ENCODE measurements around the gene ACSM3.

DNA sequence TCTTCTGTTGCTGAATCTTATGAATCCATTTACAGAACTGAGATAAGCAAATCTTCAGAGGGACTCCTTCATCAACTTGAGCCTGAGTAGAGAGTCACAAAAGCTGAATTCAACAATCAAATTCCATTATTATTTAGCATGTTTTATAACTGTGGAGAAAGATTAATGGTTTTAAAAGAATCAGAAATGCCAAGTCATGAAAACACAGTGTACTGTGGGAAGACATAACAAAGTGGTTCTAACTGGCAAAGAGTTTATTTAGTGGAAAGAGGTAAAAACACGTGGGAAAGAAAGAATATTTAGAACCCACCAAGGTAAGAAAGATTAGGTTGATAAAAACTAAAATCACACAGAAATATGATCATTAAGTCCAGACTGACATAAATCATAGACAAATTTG is 37.5 kb downstream of the ACSM3 start:
- TF ChIP-seq ATF2 (CRISPR knock-in tag; IDR thresholded peaks at IDR 0.05), result no peak
- no peak for TF ChIP-seq CTCF (IDR thresholded peaks at IDR 0.05 in 2 of 3, conservative IDR thresholded peaks at IDR 0.05 in 1 of 3; ENCODE audit: insufficient read depth in 2 of 3, low read depth in 1 of 3, low read length in 3 of 3)

All from K562 (cell line).